Activated B cell treated with CpG ODN at 0.5 μM for 24 hours (primary cell): ENCODE data around the gene PCDHA1. TPM values are rescaled to one million over a fixed set of nuclear protein-coding genes. Genes with fewer than 3 reads are reported as not detected.

ENCODE experiments used
- ATAC-seq: fragments of 200-7000 bp; cut with Tn5 transposase; one replicate; pipeline ENCODE4 v1.10.0; 2021; ENCODE audit warnings: low read depth, mild to moderate bottlenecking, moderate library complexity
- CTCF ChIA-PET: fragments of 350-600 bp; sonication (Branson Sonifier 250); formaldehyde crosslinking; loops from one replicate; lab custom pipeline; 2021; ENCODE audit warnings: antibody characterized with exemption; lab: Charles Lee
- POLR2A ChIA-PET: fragments of 350-600 bp; sonication (Branson Sonifier 250); formaldehyde crosslinking; loops from one replicate; lab custom pipeline; 2021; ENCODE audit warnings: antibody characterized with exemption; lab: Charles Lee
- DNase-seq: peaks from one replicate; pipeline ENCODE4 v3.0.0; 2022
- H3K27ac Mint-ChIP-seq: one replicate; pipeline ENCODE4 v1.8.0; 2020; ENCODE audit warnings: mixed read lengths
- H3K27me3 Mint-ChIP-seq: one replicate; pipeline ENCODE4 v1.8.0; 2021; ENCODE audit warnings: mixed read lengths
- H3K36me3 Mint-ChIP-seq: one replicate; pipeline ENCODE4 v1.8.0; 2021; ENCODE audit warnings: low read depth, mixed read lengths
- H3K4me1 Mint-ChIP-seq: one replicate; pipeline ENCODE4 v1.8.0; 2021; ENCODE audit warnings: mixed read lengths
- H3K4me3 Mint-ChIP-seq: one replicate; pipeline ENCODE4 v1.8.0; 2020; ENCODE audit warnings: mild to moderate bottlenecking, mixed read lengths
- H3K9me3 Mint-ChIP-seq: one replicate; pipeline ENCODE4 v1.8.0; 2020; ENCODE audit warnings: mixed read lengths
- intact Hi-C: fragments of 100-400 bp; cut with micrococcal nuclease; formaldehyde crosslinking; loops from one replicate; pipeline ENCODE4 v1.15.1; 2024
- total RNA-seq: library from RNA; stranded (reverse); gene quantifications from 2 replicates; pipeline ENCODE4 v1.2.3, GENCODE V29; 2022
- TF ChIP-seq, protein P1 (sequence below): fragments of 200-600 bp; IDR thresholded peaks from one replicate; pipeline ENCODE4 v1.8.0; 2022; ENCODE audit warnings: antibody characterized with exemption, mild to moderate bottlenecking

The PCDHA1 gene
- total RNA-seq, 1 donor from 2014 or later = not detected

DNA sequence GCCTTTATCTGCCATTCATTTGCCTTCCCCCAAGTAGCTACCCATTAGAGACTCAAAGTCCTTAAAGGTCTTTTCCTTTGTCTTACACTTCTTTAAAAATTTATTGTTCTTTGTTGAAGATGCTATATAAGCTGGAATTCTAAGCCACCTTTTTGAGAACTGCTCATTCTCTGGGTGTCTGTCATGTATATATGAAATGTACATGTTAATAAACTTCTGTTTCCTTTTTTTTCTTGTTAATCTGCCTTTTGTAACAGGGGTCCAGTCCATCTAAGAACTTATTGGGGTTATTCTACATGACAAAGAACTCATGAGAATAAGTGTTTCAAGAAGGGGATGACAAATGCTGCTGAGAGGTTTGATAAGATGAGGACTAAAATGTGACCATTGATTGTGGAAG is 221.9 kb downstream of the PCDHA1 start:
- Mint-ChIP-seq H3K4me1 (no peaks in the 10 kb centered on the region), H3K27ac (no peak overlapping the region), H3K9me3 (no peaks in the 10 kb centered on the region), H3K4me3 (no peak overlapping the region), H3K27me3 (peaks cover 7% of the 10 kb centered on the region), H3K36me3 (no peaks in the 10 kb centered on the region)
- TF ChIP-seq, protein P1, sequence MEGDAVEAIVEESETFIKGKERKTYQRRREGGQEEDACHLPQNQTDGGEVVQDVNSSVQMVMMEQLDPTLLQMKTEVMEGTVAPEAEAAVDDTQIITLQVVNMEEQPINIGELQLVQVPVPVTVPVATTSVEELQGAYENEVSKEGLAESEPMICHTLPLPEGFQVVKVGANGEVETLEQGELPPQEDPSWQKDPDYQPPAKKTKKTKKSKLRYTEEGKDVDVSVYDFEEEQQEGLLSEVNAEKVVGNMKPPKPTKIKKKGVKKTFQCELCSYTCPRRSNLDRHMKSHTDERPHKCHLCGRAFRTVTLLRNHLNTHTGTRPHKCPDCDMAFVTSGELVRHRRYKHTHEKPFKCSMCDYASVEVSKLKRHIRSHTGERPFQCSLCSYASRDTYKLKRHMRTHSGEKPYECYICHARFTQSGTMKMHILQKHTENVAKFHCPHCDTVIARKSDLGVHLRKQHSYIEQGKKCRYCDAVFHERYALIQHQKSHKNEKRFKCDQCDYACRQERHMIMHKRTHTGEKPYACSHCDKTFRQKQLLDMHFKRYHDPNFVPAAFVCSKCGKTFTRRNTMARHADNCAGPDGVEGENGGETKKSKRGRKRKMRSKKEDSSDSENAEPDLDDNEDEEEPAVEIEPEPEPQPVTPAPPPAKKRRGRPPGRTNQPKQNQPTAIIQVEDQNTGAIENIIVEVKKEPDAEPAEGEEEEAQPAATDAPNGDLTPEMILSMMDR = no peak
- no peak for ATAC-seq
- DNase-seq = no peak
- CTCF ChIA-PET = no interaction called here
- POLR2A ChIA-PET = no interaction called here
- intact Hi-C loops = no loop called here

DNA sequence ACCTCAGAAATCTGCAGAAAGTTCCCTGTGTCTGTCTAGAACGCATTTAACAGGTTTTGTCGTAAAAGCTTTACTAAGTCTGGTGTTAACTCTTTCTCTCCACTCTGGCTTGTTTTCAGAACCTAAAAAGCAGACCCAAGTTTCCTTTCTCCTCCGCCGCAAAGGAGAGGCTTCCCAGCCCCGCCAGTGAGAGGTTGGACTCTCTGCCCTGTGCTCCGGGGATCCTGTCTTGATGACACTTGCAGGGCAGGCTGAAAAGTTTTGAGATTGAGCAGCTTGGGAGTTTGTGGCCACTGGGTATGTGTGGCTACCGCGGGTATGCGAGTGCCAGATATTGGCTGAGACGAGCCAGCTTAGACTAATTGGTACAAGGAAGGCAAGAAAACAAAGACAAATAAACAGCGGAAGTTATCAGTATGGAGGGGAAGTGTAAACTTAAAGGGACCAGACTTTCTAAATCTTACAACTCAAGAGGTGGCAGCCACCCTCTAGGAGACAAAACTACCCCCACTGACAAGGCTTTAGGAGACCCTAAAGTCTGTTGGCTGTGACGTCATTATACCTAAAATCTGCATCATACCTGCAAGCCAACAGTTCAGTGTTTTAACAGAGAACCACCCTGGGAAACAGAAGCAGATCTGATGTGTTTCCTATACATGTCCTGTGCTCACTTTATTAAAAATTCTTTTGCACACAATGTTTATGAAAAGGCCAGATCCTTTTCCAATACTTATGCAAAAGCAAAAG is 224.3 kb downstream of the PCDHA1 start:
- no peak for DNase-seq
- Mint-ChIP-seq H3K9me3 (no peaks in the 10 kb centered on the region), H3K4me3 (no peak overlapping the region), H3K27me3 (peaks cover 3% of the 10 kb centered on the region), H3K36me3 (no peaks in the 10 kb centered on the region), H3K27ac (no peak overlapping the region), H3K4me1 (no peaks in the 10 kb centered on the region)
- no peak for ATAC-seq
- intact Hi-C loops = no loop called here
- TF ChIP-seq, protein P1 = no peak
- POLR2A ChIA-PET = no interaction called here
- CTCF ChIA-PET = no interaction called here

DNA sequence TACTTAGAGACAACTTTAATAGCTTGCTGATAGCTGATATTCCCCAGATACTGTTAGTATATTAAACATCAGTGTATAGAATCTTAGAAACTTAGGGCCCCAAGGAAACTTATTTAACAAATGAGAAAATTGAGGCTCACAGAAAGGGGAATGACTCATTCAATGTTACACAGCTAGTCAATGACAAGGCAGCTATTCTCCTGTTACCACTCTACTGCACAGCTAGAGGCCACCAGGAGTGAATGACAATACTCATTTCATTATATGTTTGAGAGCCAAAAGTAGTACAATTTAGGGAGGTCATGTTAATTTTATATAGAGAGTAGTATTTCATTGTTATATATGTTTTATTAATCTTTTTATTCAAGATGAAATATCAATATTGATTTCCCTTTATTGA is 232.0 kb downstream of the PCDHA1 start:
- no peak overlapping the region for H3K4me3 Mint-ChIP-seq
- H3K36me3 Mint-ChIP-seq = no peaks in the 10 kb centered on the region
- intact Hi-C loops = no loop called here

DNA sequence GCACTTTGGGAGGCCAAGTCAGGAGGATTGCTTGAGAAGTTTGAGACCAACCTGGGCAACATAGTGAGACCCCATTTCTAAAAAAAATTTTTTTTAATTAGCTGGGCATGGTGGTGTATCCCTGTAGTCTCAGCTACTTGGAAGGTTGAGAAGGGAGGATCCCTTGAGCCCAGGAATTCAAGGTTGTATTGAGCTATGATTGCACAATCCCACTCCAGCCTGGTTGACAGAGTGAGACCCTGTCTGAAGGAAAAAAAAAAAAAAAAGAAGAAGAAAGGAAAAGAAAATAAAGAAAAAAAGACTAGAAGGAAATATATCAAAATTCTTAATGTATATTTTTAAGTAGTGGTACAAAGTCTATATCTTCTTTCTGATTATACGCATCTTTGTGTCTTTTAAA is 236.4 kb downstream of the PCDHA1 start:
- H3K27me3 Mint-ChIP-seq = no peaks in the 10 kb centered on the region
- H3K4me1 Mint-ChIP-seq = no peaks in the 10 kb centered on the region
- no peak for DNase-seq
- TF ChIP-seq, protein P1 = no peak
- no peak overlapping the region for H3K4me3 Mint-ChIP-seq
- ChIA-PET POLR2A (no interaction called here), CTCF (no interaction called here)
- no peak overlapping the region for H3K27ac Mint-ChIP-seq
- ATAC-seq = no peak
- intact Hi-C loops = no loop called here
- H3K36me3 Mint-ChIP-seq = no peaks in the 10 kb centered on the region
- H3K9me3 Mint-ChIP-seq = no peaks in the 10 kb centered on the region

More for the DNA sequence above, 232.0 kb downstream of the PCDHA1 start:
- CTCF ChIA-PET = no interaction called here
- Mint-ChIP-seq H3K27ac (no peak overlapping the region), H3K27me3 (no peaks in the 10 kb centered on the region), H3K9me3 (no peaks in the 10 kb centered on the region), H3K4me1 (no peaks in the 10 kb centered on the region)
- DNase-seq = no peak
- POLR2A ChIA-PET = no interaction called here
- no peak for ATAC-seq
- TF ChIP-seq, protein P1 = no peak

DNA sequence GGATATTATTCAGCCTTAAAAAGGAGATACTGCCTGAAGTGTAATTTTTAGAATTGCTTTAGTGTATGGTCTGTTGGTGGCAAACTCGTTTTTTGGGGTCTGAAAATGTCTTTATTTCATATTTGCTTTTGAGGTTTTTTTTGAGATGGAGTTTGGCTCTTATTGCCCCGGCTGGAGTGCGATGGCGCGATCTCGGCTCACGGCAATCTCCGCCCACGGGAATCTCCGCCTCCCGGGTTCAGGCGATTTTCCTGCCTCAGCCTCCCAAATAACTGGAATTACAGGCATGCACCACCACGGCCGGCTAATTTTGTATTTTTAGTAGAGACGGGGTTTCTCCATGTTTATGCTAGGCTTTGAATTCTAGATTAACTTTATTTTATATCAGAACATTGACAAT is 245.1 kb downstream of the PCDHA1 start:
- intact Hi-C loops = no loop called here
- ChIA-PET CTCF (no interaction called here), POLR2A (no interaction called here)
- no peak for ATAC-seq
- no peaks in the 10 kb centered on the region for H3K27me3 Mint-ChIP-seq
- H3K9me3 Mint-ChIP-seq = no peaks in the 10 kb centered on the region
- H3K27ac Mint-ChIP-seq = no peak overlapping the region
- no peaks in the 10 kb centered on the region for H3K4me1 Mint-ChIP-seq
- TF ChIP-seq, protein P1 = no peak
- H3K36me3 Mint-ChIP-seq = no peaks in the 10 kb centered on the region
- no peak for DNase-seq
- no peak overlapping the region for H3K4me3 Mint-ChIP-seq
